LNCAP (cell line): Measurements from ENCODE around the gene ADGRB3.

Experiments used
- CTCF ChIP-seq: fragments of 450-650 bp; IDR thresholded peaks from 2 replicates; pipeline ENCODE4 v1.5.1; 2017; ENCODE audit warnings: mild to moderate bottlenecking

Gene ADGRB3

DNA sequence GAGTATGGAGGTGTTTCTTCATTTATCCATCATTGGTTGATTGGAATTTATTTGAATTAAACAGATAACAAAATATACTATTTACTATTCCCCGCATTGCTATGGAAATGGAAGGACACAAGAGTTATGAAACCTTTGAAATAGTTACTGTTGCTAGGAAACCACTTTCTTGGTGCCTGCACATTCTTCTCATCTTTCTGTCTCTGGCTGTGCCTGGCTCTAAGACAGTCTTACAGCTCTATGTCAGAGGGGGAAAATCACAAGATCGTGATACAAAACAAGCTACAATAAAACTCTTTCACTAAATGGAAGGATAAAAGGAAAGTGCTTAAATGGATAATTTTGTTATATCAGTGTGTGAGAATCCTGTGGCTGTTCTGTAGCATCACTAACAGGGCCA is 708.8 kb downstream of the ADGRB3 start:
- no peak for TF ChIP-seq CTCF

GRCh38 chr6:69349771-69350170 is 714.7 kb downstream of the ADGRB3 start:
- no peak for TF ChIP-seq CTCF

- no peak for TF ChIP-seq CTCF
Observed at GRCh38 chr6:69362209-69362608, 727.1 kb downstream of the ADGRB3 start.

- TF ChIP-seq CTCF = no peak
Observed at GRCh38 chr6:69366831-69367230, 731.7 kb downstream of the ADGRB3 start.

GRCh38 chr6:69368613-69369012 is 733.5 kb downstream of the ADGRB3 start:
- TF ChIP-seq CTCF = no peak

- TF ChIP-seq CTCF = no peak
Observed at GRCh38 chr6:69370763-69371162, 735.7 kb downstream of the ADGRB3 start.

DNA sequence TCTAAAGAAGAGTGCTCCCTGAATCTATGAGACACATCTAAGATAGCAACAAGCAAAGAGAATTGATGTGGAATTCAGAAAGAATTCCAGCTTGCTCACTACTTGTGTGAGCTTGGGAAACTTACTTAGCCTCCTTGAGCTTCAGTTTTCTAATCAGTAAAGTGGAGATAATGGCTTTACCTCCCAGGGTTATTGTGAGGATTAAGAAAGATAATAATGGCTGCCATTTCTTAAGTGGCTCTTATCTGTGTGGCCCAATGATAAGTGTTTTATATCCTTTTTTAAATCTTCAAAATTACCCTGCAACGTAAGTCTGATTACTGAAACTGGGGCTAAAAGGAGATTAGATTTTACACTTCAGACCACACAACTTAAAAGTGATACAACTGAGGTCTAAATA is 743.2 kb downstream of the ADGRB3 start:
- TF ChIP-seq CTCF = no peak

DNA sequence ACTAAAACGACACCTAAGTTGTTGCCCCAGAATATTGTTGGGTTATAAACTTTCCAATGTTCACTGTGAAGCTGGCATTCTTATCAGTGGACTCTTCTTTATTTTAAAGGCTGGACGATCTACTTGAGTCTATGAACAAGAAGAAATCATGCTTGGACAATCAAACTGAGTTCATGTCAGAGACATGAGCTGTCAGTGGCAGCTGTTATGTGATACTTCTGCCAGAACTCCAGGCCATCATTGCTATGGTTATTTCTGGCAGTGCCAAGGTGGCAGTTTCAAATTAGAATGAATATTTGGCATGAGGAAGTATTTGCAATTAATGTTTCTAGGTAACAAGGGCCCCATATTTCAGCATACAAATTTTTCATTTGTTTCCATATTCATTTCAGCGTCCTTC is 744.4 kb downstream of the ADGRB3 start:
- TF ChIP-seq CTCF = no peak
